Mesothelial cell of epicardium (in vitro differentiated cells): Measurements from ENCODE around the gene FXYD2. TPM values are rescaled to one million over a fixed set of nuclear protein-coding genes. Genes with fewer than 3 reads are reported as not detected.

Experiments
- DNase-seq, 2 experiments: peaks; one replicate each; pipeline ENCODE4 v3.0.0; 2021; ENCODE audit warnings: low spot score in 2 of 2; ENCODE audit not compliant: unreplicated experiment in 2 of 2
- H3K27ac Mint-ChIP-seq: 2 replicates; pipeline ENCODE4 v1.8.0; 2021; ENCODE audit warnings: mixed read lengths
- H3K27me3 Mint-ChIP-seq: 2 replicates; pipeline ENCODE4 v1.8.0; 2021; ENCODE audit warnings: low read depth, mixed read lengths
- H3K36me3 Mint-ChIP-seq: 2 replicates; pipeline ENCODE4 v1.8.0; 2021; ENCODE audit warnings: mixed read lengths
- H3K4me1 Mint-ChIP-seq: 2 replicates; pipeline ENCODE4 v1.8.0; 2021; ENCODE audit warnings: mixed read lengths
- H3K4me3 Mint-ChIP-seq: 2 replicates; pipeline ENCODE4 v1.8.0; 2021; ENCODE audit warnings: mild to moderate bottlenecking, moderate library complexity, mixed read lengths
- H3K9me3 Mint-ChIP-seq: 2 replicates; pipeline ENCODE4 v1.8.0; 2021; ENCODE audit warnings: mixed read lengths
- total RNA-seq: library from RNA; stranded (reverse); gene quantifications from 3 replicates; pipeline ENCODE4 v1.2.1, GENCODE V29; 2021
- TF ChIP-seq, protein P1 (sequence below): fragments of 200-600 bp; sonication (generic); IDR thresholded peaks from one replicate; pipeline ENCODE4 v1.5.0; 2021; ENCODE audit warnings: antibody characterized with exemption; ENCODE audit not compliant: unreplicated experiment

The FXYD2 gene
- total RNA-seq, 1 donor from 2014 or later: 6.3 TPM

DNA sequence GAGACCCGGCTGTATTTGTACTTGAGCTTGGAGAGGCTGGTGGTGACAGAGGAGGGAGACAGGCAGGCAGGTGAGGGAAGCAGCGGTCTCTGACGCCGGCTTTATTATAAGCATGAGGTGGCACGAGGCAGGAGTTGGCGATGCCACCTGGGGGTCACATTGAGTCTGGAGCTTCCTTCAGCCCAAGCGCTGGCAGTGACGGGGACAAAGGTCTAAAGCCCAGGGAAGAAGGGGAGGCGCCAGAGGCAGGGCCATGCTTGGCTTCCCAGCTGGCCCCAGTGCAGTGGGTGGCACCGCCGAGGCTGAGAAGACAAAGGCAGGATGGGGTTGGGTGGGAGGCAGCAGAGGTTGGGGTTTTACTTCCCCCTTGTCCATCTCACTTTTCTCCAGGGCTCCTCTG, 4.5 kb downstream of the FXYD2 start:
- no peak for DNase-seq
- H3K4me3 Mint-ChIP-seq: no peak overlapping the region
- TF ChIP-seq, protein P1, sequence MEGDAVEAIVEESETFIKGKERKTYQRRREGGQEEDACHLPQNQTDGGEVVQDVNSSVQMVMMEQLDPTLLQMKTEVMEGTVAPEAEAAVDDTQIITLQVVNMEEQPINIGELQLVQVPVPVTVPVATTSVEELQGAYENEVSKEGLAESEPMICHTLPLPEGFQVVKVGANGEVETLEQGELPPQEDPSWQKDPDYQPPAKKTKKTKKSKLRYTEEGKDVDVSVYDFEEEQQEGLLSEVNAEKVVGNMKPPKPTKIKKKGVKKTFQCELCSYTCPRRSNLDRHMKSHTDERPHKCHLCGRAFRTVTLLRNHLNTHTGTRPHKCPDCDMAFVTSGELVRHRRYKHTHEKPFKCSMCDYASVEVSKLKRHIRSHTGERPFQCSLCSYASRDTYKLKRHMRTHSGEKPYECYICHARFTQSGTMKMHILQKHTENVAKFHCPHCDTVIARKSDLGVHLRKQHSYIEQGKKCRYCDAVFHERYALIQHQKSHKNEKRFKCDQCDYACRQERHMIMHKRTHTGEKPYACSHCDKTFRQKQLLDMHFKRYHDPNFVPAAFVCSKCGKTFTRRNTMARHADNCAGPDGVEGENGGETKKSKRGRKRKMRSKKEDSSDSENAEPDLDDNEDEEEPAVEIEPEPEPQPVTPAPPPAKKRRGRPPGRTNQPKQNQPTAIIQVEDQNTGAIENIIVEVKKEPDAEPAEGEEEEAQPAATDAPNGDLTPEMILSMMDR: no peak
- H3K9me3 Mint-ChIP-seq: no peaks in the 10 kb centered on the region
- no peak overlapping the region for H3K27ac Mint-ChIP-seq
- peaks cover 23% of the 10 kb centered on the region for H3K27me3 Mint-ChIP-seq
- H3K4me1 Mint-ChIP-seq: peaks cover 46% of the 10 kb centered on the region
- no peaks in the 10 kb centered on the region for H3K36me3 Mint-ChIP-seq

DNA sequence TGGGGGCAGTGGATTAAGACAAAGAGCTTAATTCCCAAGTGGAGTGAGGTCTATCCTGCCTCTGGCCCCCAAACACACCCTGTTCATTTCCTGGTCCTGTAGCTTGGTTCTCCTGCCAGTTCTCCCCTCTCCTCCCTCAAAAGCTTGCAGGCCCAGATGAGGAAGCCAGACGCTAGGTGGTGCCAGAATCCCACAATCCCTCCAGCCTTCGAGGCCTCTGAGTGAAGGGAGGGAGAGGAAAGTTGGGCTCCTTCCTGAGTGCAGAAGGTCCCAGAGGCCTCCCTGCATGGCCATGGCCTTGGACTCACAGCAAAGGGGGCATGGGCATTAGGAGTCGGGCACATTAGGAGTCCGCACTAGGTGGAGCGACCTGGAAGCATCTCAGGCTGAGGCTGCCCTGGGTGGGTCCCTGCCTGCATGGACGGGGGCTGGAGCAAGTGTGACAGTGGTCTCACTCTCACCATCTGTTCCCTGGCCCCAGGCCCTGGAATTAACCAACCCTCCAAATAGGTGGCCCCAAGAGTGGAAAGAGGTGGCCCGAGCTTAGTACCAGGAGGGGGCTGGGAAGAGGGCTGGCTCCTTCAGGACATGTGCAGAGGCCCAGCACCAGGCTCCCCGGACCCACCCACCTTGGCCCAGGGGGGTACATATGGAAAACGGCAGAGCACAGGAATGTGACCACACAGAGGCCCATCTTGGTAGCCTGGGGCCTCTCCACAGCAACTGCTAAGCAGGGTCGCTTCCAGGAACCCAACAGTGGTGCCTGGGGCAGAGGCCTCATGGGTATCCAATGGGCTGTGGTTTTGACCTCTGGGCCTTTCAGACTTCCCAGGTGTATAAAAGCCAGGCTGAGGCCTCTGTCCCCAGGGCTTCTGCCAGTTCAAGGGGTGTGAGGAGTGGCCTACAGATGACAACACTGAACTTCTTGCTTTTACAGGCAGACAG, 5.2 kb downstream of the FXYD2 start:
- Mint-ChIP-seq H3K36me3 (no peaks in the 10 kb centered on the region), H3K27ac (no peak overlapping the region), H3K4me1 (peaks cover 48% of the 10 kb centered on the region), H3K4me3 (no peak overlapping the region), H3K27me3 (peaks cover 17% of the 10 kb centered on the region), H3K9me3 (no peaks in the 10 kb centered on the region)
- DNase-seq: peak in 1 of 2 experiments; percentile 80
- TF ChIP-seq, protein P1: peak; percentile 50

DNA sequence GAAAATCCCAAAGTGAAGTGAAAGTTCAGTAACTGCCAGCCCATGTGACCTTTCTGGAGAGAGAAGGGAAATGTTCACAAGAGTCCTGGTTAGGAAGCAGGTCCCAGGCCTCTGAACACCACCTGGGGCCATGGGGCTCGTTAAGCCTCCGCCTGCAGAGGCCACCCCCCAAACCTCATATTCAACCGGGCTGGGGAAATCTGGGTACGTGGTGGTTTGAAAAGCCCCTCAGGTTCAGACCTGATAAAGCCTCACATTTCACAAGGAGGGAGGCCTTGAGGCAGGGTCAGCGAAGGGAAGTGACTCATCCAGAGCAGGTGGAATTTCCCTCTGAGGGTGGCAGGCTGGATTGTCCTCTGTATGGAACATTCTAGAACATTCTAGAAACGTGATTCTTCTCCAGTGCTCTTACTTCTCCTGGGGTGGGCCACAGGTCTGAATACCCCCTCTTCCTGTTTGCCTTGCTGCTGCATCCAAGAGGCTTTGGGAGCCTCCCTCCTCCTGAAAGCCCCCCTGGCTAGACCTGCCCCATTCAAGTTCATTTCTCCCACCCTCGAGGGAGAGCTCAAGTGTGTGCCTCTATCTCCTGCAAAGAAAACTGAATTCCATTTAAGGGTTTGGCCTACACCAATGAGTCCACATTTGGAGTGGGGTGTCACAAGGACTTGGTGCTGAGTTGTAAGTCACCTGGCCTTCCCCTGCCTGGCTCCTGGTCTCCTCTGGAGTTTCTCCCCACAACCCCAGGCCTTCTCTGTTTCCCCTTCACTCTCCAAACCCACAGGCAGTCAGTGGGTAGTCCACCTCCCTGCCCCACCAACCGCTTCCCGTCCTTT, 6.3 kb downstream of the FXYD2 start:
- Mint-ChIP-seq H3K9me3 (no peaks in the 10 kb centered on the region), H3K4me1 (peaks cover 52% of the 10 kb centered on the region), H3K27me3 (peaks cover 17% of the 10 kb centered on the region), H3K36me3 (no peaks in the 10 kb centered on the region), H3K4me3 (no peak overlapping the region), H3K27ac (peak overlapping the region; percentile 80)
- DNase-seq: no peak
- TF ChIP-seq, protein P1: peak; percentile 33

DNA sequence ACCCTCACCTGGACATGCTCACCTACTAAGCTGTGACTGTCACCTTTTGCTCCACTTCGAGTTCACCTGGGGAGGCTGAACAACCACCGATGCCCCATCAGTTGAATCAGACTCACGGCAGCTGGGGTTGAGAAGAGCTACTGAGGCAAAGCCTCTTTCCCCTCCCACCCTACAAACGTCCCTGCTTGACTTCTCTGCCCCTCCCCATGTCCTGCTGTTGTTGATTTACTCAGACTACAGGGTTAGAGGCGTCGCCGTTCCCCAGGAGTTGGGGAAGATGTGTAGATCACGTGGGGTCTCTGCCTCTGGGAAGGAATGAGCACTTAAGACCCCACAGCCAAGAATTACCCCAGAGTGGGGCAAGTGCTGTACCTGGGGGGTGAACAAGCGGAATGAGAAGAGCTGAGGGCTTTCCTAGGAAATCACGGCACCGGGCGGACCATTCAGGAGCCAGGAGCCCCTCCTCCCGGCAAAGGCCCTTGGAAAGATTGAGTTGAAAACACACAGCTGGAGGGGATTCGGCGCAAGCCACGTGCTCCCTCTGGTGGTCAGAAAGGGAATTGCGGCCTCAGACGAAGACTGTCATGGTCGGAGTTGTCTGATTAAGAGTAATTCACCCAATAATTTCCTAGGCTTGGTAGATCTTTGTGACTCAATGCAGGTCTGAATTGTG, 7.0 kb downstream of the FXYD2 start:
- H3K4me1 Mint-ChIP-seq: peaks cover 58% of the 10 kb centered on the region
- TF ChIP-seq, protein P1: peak; percentile 99

DNA sequence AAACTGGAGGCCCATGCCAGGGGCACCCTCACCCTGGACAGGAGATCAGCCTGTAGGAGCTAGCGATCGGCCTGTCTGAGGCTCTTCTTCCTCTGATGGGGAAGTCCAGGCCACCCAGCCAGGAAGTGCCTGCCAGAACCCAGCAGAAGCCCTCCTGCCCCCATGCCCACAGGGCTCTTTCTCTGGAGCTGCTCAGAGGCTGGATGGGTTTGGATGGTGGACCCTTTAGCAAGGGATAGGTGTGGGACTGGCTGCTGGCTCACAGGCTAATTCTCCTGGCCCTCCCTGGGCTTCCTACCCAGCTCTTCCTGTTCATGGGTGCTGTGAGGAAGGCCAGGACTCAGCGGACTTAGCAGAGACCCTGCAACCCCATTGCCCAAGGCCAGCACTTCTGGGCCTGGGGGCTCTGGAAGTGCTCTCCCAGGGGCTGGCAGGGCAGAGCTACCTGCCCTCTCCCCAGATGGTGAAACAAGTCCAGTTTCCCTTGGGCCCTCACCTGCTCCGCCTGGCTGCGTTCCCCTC, 7.6 kb downstream of the FXYD2 start:
- peaks cover 18% of the 10 kb centered on the region for H3K27me3 Mint-ChIP-seq
- H3K27ac Mint-ChIP-seq: peak overlapping the region; percentile 80
- no peak for DNase-seq
- TF ChIP-seq, protein P1: no peak
- peaks cover 60% of the 10 kb centered on the region for H3K4me1 Mint-ChIP-seq
- H3K9me3 Mint-ChIP-seq: no peaks in the 10 kb centered on the region
- H3K36me3 Mint-ChIP-seq: no peaks in the 10 kb centered on the region
- H3K4me3 Mint-ChIP-seq: peak overlapping the region; percentile 46

More for the DNA sequence above, 7.0 kb downstream of the FXYD2 start:
- Mint-ChIP-seq H3K36me3 (no peaks in the 10 kb centered on the region), H3K27ac (peak overlapping the region; percentile 80), H3K4me3 (peak overlapping the region; percentile 46), H3K27me3 (peaks cover 17% of the 10 kb centered on the region), H3K9me3 (no peaks in the 10 kb centered on the region)
- DNase-seq: peak; percentile 67 to 96
